ENCODE results near the gene KCNJ1. TPM values are rescaled to one million over a fixed set of nuclear protein-coding genes. Genes with fewer than 3 reads are reported as not detected.
A peak's percentile ranks its signal among the peaks of the same experiment; 100 is the strongest.

Gene KCNJ1
- polyA plus RNA-seq (2012; ENCODE audit: insufficient read depth, insufficient read length): not detected

GRCh38 chr11:128867277-128867676 lies at the start of gene KCNJ1:
Gene KCNJ1 (minus strand): TSS chr11:128867296. CDS start chr11:128840243, 27,053 bp downstream.
- no peak for DNase-seq (ENCODE audit: low read depth, low spot score)
- no peak within 1 kb of the TSS for H3K4me3 ChIP-seq (ENCODE audit: low read length)

- no peak for DNase-seq (ENCODE audit: low read depth, low spot score)
- H3K4me3 ChIP-seq (ENCODE audit: low read length): no peak overlapping the region
These were observed 49.6 kb upstream of the KCNJ1 start for GRCh38 chr11:128916681-128917080.

GRCh38 chr11:128916037-128916572 lies 49.0 kb upstream of the KCNJ1 start:
- DNase-seq (ENCODE audit: low read depth, low spot score): no peak

GRCh38 chr11:128915149-128915521 lies 48.0 kb upstream of the KCNJ1 start:
- no peak for DNase-seq (ENCODE audit: low read depth, low spot score)
- H3K4me3 ChIP-seq (ENCODE audit: low read length): no peak overlapping the region

More at GRCh38 chr11:128916037-128916572, 49.0 kb upstream of the KCNJ1 start:
- no peak overlapping the region for H3K4me3 ChIP-seq (ENCODE audit: low read length)

GRCh38 chr11:128914216-128915148 lies 47.4 kb upstream of the KCNJ1 start:
- DNase-seq (ENCODE audit: low read depth, low spot score): no peak
- no peak overlapping the region for H3K4me3 ChIP-seq (ENCODE audit: low read length)

- H3K4me3 ChIP-seq (ENCODE audit: low read length): no peak overlapping the region
- no peak for DNase-seq (ENCODE audit: low read depth, low spot score)
These were observed 46.7 kb upstream of the KCNJ1 start for GRCh38 chr11:128913806-128914205.

- DNase-seq (ENCODE audit: low read depth, low spot score): no peak
- no peak overlapping the region for H3K4me3 ChIP-seq (ENCODE audit: low read length)
These were observed 44.6 kb upstream of the KCNJ1 start for GRCh38 chr11:128911701-128912100.

- DNase-seq (ENCODE audit: low read depth, low spot score): no peak
- H3K4me3 ChIP-seq (ENCODE audit: low read length): no peak overlapping the region
These were observed 44.1 kb upstream of the KCNJ1 start for GRCh38 chr11:128911239-128911638.

- DNase-seq (ENCODE audit: low read depth, low spot score): no peak
- H3K4me3 ChIP-seq (ENCODE audit: low read length): no peak overlapping the region
These were observed 43.5 kb upstream of the KCNJ1 start for GRCh38 chr11:128910576-128910975.

GRCh38 chr11:128909438-128910125 lies 42.5 kb upstream of the KCNJ1 start:
- DNase-seq (ENCODE audit: low read depth, low spot score): no peak
- H3K4me3 ChIP-seq (ENCODE audit: low read length): no peak overlapping the region

- no peak overlapping the region for H3K4me3 ChIP-seq (ENCODE audit: low read length)
- DNase-seq (ENCODE audit: low read depth, low spot score): no peak
These were observed 41.5 kb upstream of the KCNJ1 start for GRCh38 chr11:128908391-128909246.

- DNase-seq (ENCODE audit: low read depth, low spot score): no peak
- no peak overlapping the region for H3K4me3 ChIP-seq (ENCODE audit: low read length)
These were observed 40.5 kb upstream of the KCNJ1 start for GRCh38 chr11:128907585-128907984.

- DNase-seq (ENCODE audit: low read depth, low spot score): no peak
- H3K4me3 ChIP-seq (ENCODE audit: low read length): peak overlapping the region; percentile 65
These were observed 39.3 kb upstream of the KCNJ1 start for GRCh38 chr11:128906185-128907050.

GRCh38 chr11:128905345-128906184 lies 38.5 kb upstream of the KCNJ1 start:
- DNase-seq (ENCODE audit: low read depth, low spot score): peak; percentile 48

GRCh38 chr11:128904656-128905344 lies 37.7 kb upstream of the KCNJ1 start:
- H3K4me3 ChIP-seq (ENCODE audit: low read length): peak overlapping the region; percentile 65
- DNase-seq (ENCODE audit: low read depth, low spot score): no peak

More at GRCh38 chr11:128905345-128906184, 38.5 kb upstream of the KCNJ1 start:
- H3K4me3 ChIP-seq (ENCODE audit: low read length): peak overlapping the region; percentile 65

- DNase-seq (ENCODE audit: low read depth, low spot score): no peak
- no peak overlapping the region for H3K4me3 ChIP-seq (ENCODE audit: low read length)
These were observed 37.2 kb upstream of the KCNJ1 start for GRCh38 chr11:128904303-128904655.
